Inflammatory macrophage treated with lipopolysaccharide for 1 hour (primary cell): ENCODE measurements around the gene RASGEF1C.

ENCODE experiments used
- DNase-seq, 2 donors: peaks; one replicate each; pipeline ENCODE4 v3.0.0-alpha.2; 2020 to 2022

The RASGEF1C gene

GRCh38 chr5:180118391-180118791 lies 90.6 kb downstream of the RASGEF1C start:
- no peak for DNase-seq

- DNase-seq = no peak
Measured at GRCh38 chr5:180117000-180117725, 91.8 kb downstream of the RASGEF1C start.

- no peak for DNase-seq
Measured at GRCh38 chr5:180116077-180116999, 92.7 kb downstream of the RASGEF1C start.

GRCh38 chr5:180115326-180116076 lies 93.5 kb downstream of the RASGEF1C start:
- DNase-seq = no peak

- DNase-seq = no peak
Measured at GRCh38 chr5:180114304-180115003, 94.6 kb downstream of the RASGEF1C start.

GRCh38 chr5:180113660-180114303 lies 95.2 kb downstream of the RASGEF1C start:
- DNase-seq = no peak

- DNase-seq = no peak
Measured at GRCh38 chr5:180112181-180112861, 96.7 kb downstream of the RASGEF1C start.

GRCh38 chr5:180111273-180112002 lies 97.6 kb downstream of the RASGEF1C start:
- no peak for DNase-seq

- no peak for DNase-seq
Measured at GRCh38 chr5:180109920-180110319, 99.1 kb downstream of the RASGEF1C start.

- no peak for DNase-seq
Measured at GRCh38 chr5:180107005-180107404, 102.0 kb downstream of the RASGEF1C start.

GRCh38 chr5:180105827-180106312 lies 103.1 kb downstream of the RASGEF1C start:
- peak; percentile 23 to 30 for DNase-seq

GRCh38 chr5:180104168-180104530 lies 104.9 kb downstream of the RASGEF1C start:
- no peak for DNase-seq

- DNase-seq = no peak
Measured at GRCh38 chr5:180103487-180104167, 105.4 kb downstream of the RASGEF1C start.

- no peak for DNase-seq
Measured at GRCh38 chr5:180102636-180103035, 106.4 kb downstream of the RASGEF1C start.

GRCh38 chr5:180101451-180102105 lies 107.4 kb downstream of the RASGEF1C start:
- DNase-seq = no peak

- DNase-seq = no peak
Measured at GRCh38 chr5:180100621-180101450, 108.2 kb downstream of the RASGEF1C start.

GRCh38 chr5:180099733-180100611 lies 109.0 kb downstream of the RASGEF1C start:
- DNase-seq = no peak
